Measurements from ENCODE around the gene SKP1. TPM values are rescaled to one million over a fixed set of nuclear protein-coding genes. Genes with fewer than 3 reads are reported as not detected.

SKP1 gene
- total RNA-seq, 4 donors from 2014 or later: 32.6 to 224 (median 170) TPM

DNA sequence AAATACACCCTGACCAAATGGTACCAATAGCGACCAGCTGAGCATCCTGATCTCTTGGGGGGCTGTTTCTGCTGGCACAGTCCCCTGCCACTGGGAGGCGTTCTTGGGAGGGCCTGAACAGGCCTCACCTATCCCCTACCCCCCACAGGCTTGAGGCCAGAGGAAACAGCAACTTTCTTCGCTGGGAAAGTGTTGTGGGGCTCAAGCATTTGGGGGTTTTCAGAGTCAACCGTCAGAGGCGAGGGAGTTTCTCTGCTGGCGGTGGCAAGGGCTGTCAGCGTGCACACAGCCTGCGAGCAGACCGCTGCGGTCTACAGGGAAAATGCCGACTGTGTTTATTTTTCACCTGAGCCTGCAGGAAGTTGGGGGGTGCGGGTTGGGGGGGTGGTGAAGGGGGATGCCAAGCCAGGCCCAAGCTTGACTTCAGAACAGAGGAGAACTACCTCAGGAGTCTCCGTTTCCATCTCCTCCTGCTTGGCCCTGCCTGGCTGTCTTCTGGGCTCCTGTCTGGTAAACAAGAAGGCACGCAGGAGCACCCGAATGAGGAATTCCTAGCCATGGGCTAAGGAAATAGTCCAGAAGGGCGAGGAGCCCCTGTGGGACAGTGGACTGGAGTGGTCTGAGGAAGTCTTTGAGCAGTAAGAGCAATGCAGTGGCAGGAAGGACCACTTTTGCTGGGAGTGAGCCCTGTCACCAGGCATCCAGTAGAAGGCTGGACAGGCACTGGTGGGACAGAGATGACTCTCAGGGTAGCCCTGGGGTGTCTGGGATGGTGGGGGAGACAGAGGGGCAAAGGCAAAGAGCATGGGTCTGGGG, 44.2 kb downstream of the SKP1 start:
- in situ Hi-C loops (cut with MboI; ENCODE audit: low pct_ligation_motif_present in 1 of 4, low pct_unique_long_range_greater_than_20kb in 1 of 4, low sequenced_read_pairs in 3 of 4) (no loop called here), intact Hi-C loops (cut with DNase I; ENCODE audit: low total_unique reads) (no loop called here)
- no peak for DNase-seq
- TF ChIP-seq POLR2A (IDR thresholded peaks at IDR 0.05): no peak
- TF ChIP-seq EP300 (IDR thresholded peaks at IDR 0.05; ENCODE audit: low read depth): no peak
- TF ChIP-seq, protein P1, sequence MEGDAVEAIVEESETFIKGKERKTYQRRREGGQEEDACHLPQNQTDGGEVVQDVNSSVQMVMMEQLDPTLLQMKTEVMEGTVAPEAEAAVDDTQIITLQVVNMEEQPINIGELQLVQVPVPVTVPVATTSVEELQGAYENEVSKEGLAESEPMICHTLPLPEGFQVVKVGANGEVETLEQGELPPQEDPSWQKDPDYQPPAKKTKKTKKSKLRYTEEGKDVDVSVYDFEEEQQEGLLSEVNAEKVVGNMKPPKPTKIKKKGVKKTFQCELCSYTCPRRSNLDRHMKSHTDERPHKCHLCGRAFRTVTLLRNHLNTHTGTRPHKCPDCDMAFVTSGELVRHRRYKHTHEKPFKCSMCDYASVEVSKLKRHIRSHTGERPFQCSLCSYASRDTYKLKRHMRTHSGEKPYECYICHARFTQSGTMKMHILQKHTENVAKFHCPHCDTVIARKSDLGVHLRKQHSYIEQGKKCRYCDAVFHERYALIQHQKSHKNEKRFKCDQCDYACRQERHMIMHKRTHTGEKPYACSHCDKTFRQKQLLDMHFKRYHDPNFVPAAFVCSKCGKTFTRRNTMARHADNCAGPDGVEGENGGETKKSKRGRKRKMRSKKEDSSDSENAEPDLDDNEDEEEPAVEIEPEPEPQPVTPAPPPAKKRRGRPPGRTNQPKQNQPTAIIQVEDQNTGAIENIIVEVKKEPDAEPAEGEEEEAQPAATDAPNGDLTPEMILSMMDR (IDR thresholded peaks at IDR 0.05): no peak
- TF ChIP-seq POLR2AphosphoS5 (IDR thresholded peaks at IDR 0.05): no peak
- H3K27ac ChIP-seq: peak overlapping the region in 1 of 4 donors; percentile 37
- 74% methylated on average over 7 of the region's 16 CpGs; no CpG with 5 or more reads in 1 of the 2 donors for WGBS, 2 donors (ENCODE audit: low coverage in 1 of 2)
- no peak overlapping the region for H3K4me3 ChIP-seq
- H3K27me3 ChIP-seq: no peaks in the 10 kb centered on the region
- H3K9me3 ChIP-seq: no peaks in the 10 kb centered on the region
- H3K36me3 ChIP-seq: peaks cover 0 to 10% (median 2%) of the 10 kb centered on the region in 4 donors
- no peaks in the 10 kb centered on the region for H3K4me1 ChIP-seq

DNA sequence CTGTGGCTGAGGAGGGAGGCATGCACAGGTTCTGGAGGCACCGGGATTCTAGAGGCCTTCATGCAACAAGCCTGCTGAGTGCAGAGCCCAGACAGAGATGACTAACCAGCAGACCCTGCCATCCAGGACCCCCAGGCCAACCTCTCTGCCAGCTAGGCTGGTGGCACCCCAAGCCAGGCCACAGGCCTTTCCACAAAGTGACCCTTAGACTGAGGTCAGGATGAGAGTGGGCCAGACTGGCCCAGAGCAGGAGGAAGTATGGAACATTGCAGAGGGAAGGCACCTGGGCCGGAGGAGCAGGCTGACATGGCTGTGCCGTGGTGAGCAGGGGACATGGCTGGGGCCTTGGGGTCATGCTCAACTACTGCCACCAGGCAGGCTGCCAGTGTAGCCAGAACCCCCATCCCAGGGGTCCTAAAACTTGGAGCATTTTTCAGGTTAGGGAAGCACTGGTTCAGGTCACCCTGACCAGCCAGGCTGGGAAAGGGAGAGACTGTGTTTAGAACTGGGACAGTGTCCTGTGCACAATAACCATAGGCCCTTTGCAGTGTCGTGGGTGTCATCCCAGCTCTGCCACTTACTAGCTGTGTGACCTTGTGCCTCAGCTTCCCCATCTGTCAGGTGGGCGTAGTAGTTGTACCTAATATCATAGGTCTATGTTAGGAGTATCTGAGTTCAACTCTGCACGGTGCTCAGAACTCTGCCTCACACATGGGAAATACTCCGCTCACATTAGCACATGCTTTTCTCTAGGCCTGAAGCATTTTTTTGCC, 45.0 kb downstream of the SKP1 start:
- H3K4me1 ChIP-seq: no peaks in the 10 kb centered on the region
- intact Hi-C loops (cut with DNase I; ENCODE audit: low total_unique reads): no loop called here

DNA sequence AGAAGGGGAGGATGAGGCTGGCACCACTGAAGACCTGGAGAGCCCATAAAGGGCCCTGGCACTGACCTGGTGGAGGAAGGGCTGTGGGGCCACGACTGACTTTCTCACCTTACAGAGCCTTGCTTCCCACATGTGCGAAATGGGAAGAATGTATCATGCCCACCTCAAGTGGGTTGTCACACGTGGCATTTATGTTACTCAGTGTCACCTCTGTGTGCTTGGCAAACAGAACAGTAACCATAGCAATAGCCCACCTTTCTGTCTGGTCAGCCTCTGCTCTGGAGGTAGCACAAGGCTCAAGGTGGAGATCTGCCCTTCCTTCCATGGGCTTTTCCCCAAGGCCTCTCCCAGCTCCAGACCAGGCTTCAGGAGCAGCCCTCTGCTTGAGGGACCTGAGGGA, 45.6 kb downstream of the SKP1 start:
- 60 to 69% methylated on average over 1 to 3 of the region's 3 CpGs for WGBS, 2 donors (ENCODE audit: low coverage in 1 of 2)
- peaks cover 0 to 10% (median 0%) of the 10 kb centered on the region in 4 donors for H3K36me3 ChIP-seq

More for the DNA sequence above, 45.0 kb downstream of the SKP1 start:
- TF ChIP-seq, protein P1 (IDR thresholded peaks at IDR 0.05): no peak
- TF ChIP-seq POLR2A (IDR thresholded peaks at IDR 0.05): no peak
- TF ChIP-seq EP300 (IDR thresholded peaks at IDR 0.05; ENCODE audit: low read depth): no peak
- no peak for TF ChIP-seq POLR2AphosphoS5 (IDR thresholded peaks at IDR 0.05)
- Histone ChIP-seq H3K27ac (peak overlapping the region in 2 of 4 donors; percentile 8 to 18), H3K27me3 (no peaks in the 10 kb centered on the region), H3K9me3 (no peaks in the 10 kb centered on the region), H3K4me3 (no peak overlapping the region), H3K36me3 (peaks cover 0 to 10% (median under 1%) of the 10 kb centered on the region in 4 donors)
- in situ Hi-C loops (cut with MboI; ENCODE audit: low pct_ligation_motif_present in 1 of 4, low pct_unique_long_range_greater_than_20kb in 1 of 4, low sequenced_read_pairs in 3 of 4): no loop called here
- no peak for DNase-seq
- WGBS, 2 donors (ENCODE audit: low coverage in 1 of 2): 82 to 88% methylated on average over 2 to 7 of the region's 7 CpGs

More for the DNA sequence above, 45.6 kb downstream of the SKP1 start:
- no peak for DNase-seq
- peaks cover 0 to 3% (median under 1%) of the 10 kb centered on the region in 4 donors for H3K4me1 ChIP-seq
- intact Hi-C loops (cut with DNase I; ENCODE audit: low total_unique reads) (no loop called here), in situ Hi-C loops (cut with MboI; ENCODE audit: low pct_ligation_motif_present in 1 of 4, low pct_unique_long_range_greater_than_20kb in 1 of 4, low sequenced_read_pairs in 3 of 4) (no loop called here)
- H3K4me3 ChIP-seq: no peak overlapping the region
- no peaks in the 10 kb centered on the region for H3K9me3 ChIP-seq
- no peaks in the 10 kb centered on the region for H3K27me3 ChIP-seq
- peak overlapping the region in 1 of 4 donors; percentile 8 for H3K27ac ChIP-seq
- no peak for TF ChIP-seq POLR2AphosphoS5 (IDR thresholded peaks at IDR 0.05)
- TF ChIP-seq POLR2A (IDR thresholded peaks at IDR 0.05): no peak
- TF ChIP-seq, protein P1 (IDR thresholded peaks at IDR 0.05): no peak
- no peak for TF ChIP-seq EP300 (IDR thresholded peaks at IDR 0.05; ENCODE audit: low read depth)

Measured in transverse colon (tissue), 4 donors.